ENCODE data around the gene SLC18A2.
A peak's percentile ranks its signal among the peaks of the same experiment; 100 is the strongest.

DNA sequence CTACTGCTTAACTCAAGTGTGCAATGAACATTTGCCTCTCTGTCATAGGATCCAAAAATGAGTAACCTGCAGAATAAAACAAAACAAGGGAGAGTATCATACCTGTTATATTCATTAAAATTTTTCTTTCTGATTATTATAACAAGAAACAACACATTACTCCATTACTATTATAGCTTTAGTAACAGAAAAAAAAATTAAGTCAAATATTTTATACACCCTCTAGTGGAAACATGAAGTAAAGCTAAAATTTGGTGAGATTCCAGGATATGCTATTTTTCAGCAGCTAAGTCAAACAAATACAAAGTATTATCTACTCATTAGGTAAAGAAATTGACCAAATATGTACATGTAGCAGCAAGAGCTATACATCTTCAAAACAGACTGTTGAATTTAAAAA, 78.0 kb downstream of the SLC18A2 start:
- TF ChIP-seq CTCF (IDR thresholded peaks at IDR 0.05; ENCODE audit: low read length) (0 out of 2 replicates have a peak, but pooled peaks have one; percentile 23), EZH2 (optimal IDR thresholded peaks at IDR 0.05; ENCODE audit: low read depth, low read length) (no peak)

All from MM.1S (cell line).